GM12878 (cell line): ENCODE measurements around the gene GFRA4. TPM values are rescaled to one million over a fixed set of nuclear protein-coding genes. Genes with fewer than 3 reads are reported as not detected.

Experiments
- ATAC-seq: fragments of 200-7000 bp; cut with Tn5 transposase; 3 replicates; pipeline ENCODE4 v1.9.1; 2020; ENCODE audit warnings: mild to moderate bottlenecking, moderate library complexity
- BruUV-seq: library from RNA; stranded (reverse); fragments of 400-500 nt; replicated peaks from 2 replicates; lab custom pipeline; 2021; lab: Mats Ljungman, UMichigan
- CTCF ChIA-PET: fragments of 300-600 bp; sonication (Branson Sonifier 250); formaldehyde crosslinking; extraction: SDS; loops from one replicate; lab custom pipeline; 2021; ENCODE audit warnings: inconsistent platforms; lab: Yijun Ruan, JAX
- POLR2A ChIA-PET: fragments of 350-600 bp; formaldehyde crosslinking; extraction: SDS; loops from one replicate; lab custom pipeline; 2021; ENCODE audit warnings: inconsistent platforms; lab: Charles Lee
- RAD21 ChIA-PET: fragments of 300-600 bp; sonication (Branson Sonifier 250); formaldehyde crosslinking; loops from one replicate; lab custom pipeline; 2023; ENCODE audit warnings: antibody characterized with exemption; ENCODE audit not compliant: unreplicated experiment; lab: Charles Lee
- SMC1A ChIA-PET: fragments of 300-600 bp; sonication (Branson Sonifier 250); formaldehyde crosslinking; loops from one replicate; lab custom pipeline; 2023; ENCODE audit not compliant: unreplicated experiment, uncharacterized antibody; lab: Charles Lee
- DNase-seq: peaks from one replicate; pipeline ENCODE4 v3.0.0-alpha.2; 2011; ENCODE audit warnings: low read depth, low spot score
- FAIRE-seq: peaks from 3 replicates; lab custom pipeline; 2011; peaks lifted over from hg19 to GRCh38; lab: Jason Lieb, UNC
- H2AFZ ChIP-seq: 2 replicates; pipeline ENCODE4 v1.6.0; 2011; ENCODE audit warnings: low read depth, low read length, control low read depth; ENCODE audit not compliant: control insufficient read depth
- H3K27ac ChIP-seq: 2 replicates; pipeline ENCODE4 v1.5.1; 2011; ENCODE audit warnings: control low read depth; ENCODE audit not compliant: control insufficient read depth, insufficient read depth
- H3K27me3 ChIP-seq, 2 experiments: replicated peaks in 1 of 2; 2 replicates each; pipeline versions ENCODE4 v1.6.0 to v1.6.1; 2011; ENCODE audit warnings: low read length in 1 of 2; ENCODE audit not compliant: control insufficient read depth in 2 of 2, insufficient read depth in 2 of 2
- H3K36me3 ChIP-seq, 2 experiments: 2 replicates each; pipeline ENCODE4 v1.5.1; 2011; ENCODE audit warnings: low read length in 1 of 2; ENCODE audit not compliant: control insufficient read depth in 2 of 2, insufficient read depth in 2 of 2
- H3K4me1 ChIP-seq: 2 replicates; pipeline ENCODE4 v1.6.1; 2011; ENCODE audit warnings: mild to moderate bottlenecking, low read length, moderate library complexity, mixed read lengths; ENCODE audit not compliant: control insufficient read depth, insufficient read depth
- H3K4me2 ChIP-seq: 2 replicates; pipeline ENCODE4 v1.6.0; 2011; ENCODE audit warnings: control low read depth; ENCODE audit not compliant: control insufficient read depth, insufficient read depth
- H3K4me3 ChIP-seq: fragments of 200-600 bp; sonication (generic); 2 replicates; pipeline ENCODE4 v1.5.1; 2016
- H3K79me2 ChIP-seq: 2 replicates; pipeline ENCODE4 v1.6.0; 2011; ENCODE audit warnings: low read length; ENCODE audit not compliant: control insufficient read depth, insufficient read depth
- H3K9ac ChIP-seq: 2 replicates; pipeline ENCODE4 v1.8.0; 2011; ENCODE audit warnings: low read length, control low read depth, mixed read lengths; ENCODE audit not compliant: control insufficient read depth, insufficient read depth
- H3K9me3 ChIP-seq: replicated peaks from 3 replicates; pipeline ENCODE4 v1.5.1; 2011; ENCODE audit warnings: mild to moderate bottlenecking, low read length; ENCODE audit not compliant: control insufficient read depth, insufficient read depth
- H4K20me1 ChIP-seq: 2 replicates; pipeline ENCODE4 v1.6.0; 2011; ENCODE audit not compliant: control insufficient read depth, insufficient read depth
- BACH1 ChIP-seq: fragments of 450-650 bp; IDR thresholded peaks from 2 replicates; pipeline ENCODE4 v1.6.1; 2017; ENCODE audit warnings: mild to moderate bottlenecking, borderline replicate concordance
- BHLHE40 ChIP-seq, 2 experiments: fragments of 450-650 bp in 1 of 2; IDR thresholded peaks; 2 replicates each; pipeline ENCODE4 v1.6.1; 2011 to 2017; ENCODE audit warnings: low read depth in 2 of 2, borderline replicate concordance in 1 of 2, improper control_type of control experiment in 1 of 2, low read length in 1 of 2, mild to moderate bottlenecking in 1 of 2
- EZH2 ChIP-seq: IDR thresholded peaks from 2 replicates; pipeline ENCODE4 v1.6.1; 2012; ENCODE audit warnings: low read depth, mild to moderate bottlenecking, control low read depth, inconsistent platforms, low read length, borderline replicate concordance; ENCODE audit not compliant: control insufficient read depth
- FOXK2 ChIP-seq: fragments of 450-650 bp; IDR thresholded peaks from 2 replicates; pipeline ENCODE4 v1.6.1; 2017; ENCODE audit warnings: mild to moderate bottlenecking, moderate library complexity
- IKZF1 ChIP-seq: fragments of 450-650 bp; conservative IDR thresholded peaks from 2 replicates; pipeline ENCODE4 v1.6.1; 2017; ENCODE audit warnings: antibody characterized with exemption, mild to moderate bottlenecking
- MTA2 ChIP-seq: fragments of 450-650 bp; IDR thresholded peaks from 2 replicates; pipeline ENCODE4 v1.6.1; 2016; ENCODE audit warnings: low read depth, mild to moderate bottlenecking, moderate library complexity
- MTA3 ChIP-seq: IDR thresholded peaks from 2 replicates; pipeline ENCODE4 v1.6.1; 2012; ENCODE audit warnings: low read length, inconsistent platforms, borderline replicate concordance
- NFIC ChIP-seq: IDR thresholded peaks from 2 replicates; pipeline ENCODE4 v1.6.1; 2012; ENCODE audit warnings: low read depth, mild to moderate bottlenecking, inconsistent platforms, low read length, moderate library complexity
- NFYB ChIP-seq: IDR thresholded peaks from 2 replicates; pipeline ENCODE4 v1.6.1; 2011; ENCODE audit warnings: low read depth, mild to moderate bottlenecking, low read length, improper control_type of control experiment, moderate library complexity; ENCODE audit not compliant: insufficient read depth
- WGBS: methylation state at CpG from one replicate; pipeline ENCODE4 v1.1.6; 2016; ENCODE audit warnings: low lambda C conversion rate; ENCODE audit not compliant: insufficient replicate concordance, insufficient coverage; ENCODE audit errors: missing lambda C conversion rate; 5-methylcytosine and 5-hydroxymethylcytosine counted together
- in situ Hi-C: fragments of 300-500 bp; cut with MboI; formaldehyde crosslinking; loops from 9 replicates; pipeline ENCODE4 v1.14.3; 2018; ENCODE audit warnings: mixed read lengths
- intact Hi-C: fragments of 100-400 bp; cut with micrococcal nuclease; formaldehyde crosslinking; loops from one replicate; pipeline ENCODE4 v1.14.2; 2022; ENCODE audit not compliant: unreplicated experiment
- polyA plus RNA-seq, 11 experiments: library from polyadenylated mRNA; depleted of rRNA in 4 of 11; unstranded in 6 of 11; stranded (reverse) in 5 of 11; fragments of >200 nt; fragmentation: Nextera tagmentation in 4 of 11; fragmentation: Illumina TruSeq in 1 of 11; extraction: Ambion mirVana in 4 of 11; extraction: Trizol in 1 of 11; gene quantifications; 1 replicate in 1 of 11; 2 replicates in 10 of 11; pipeline versions ENCODE4 v1.2.1 to v1.2.3, GENCODE V29; 2011 to 2016; ENCODE audit warnings: inconsistent platforms in 2 of 11, missing spikeins in 2 of 11, low read depth in 1 of 11
- total RNA-seq, 4 experiments: library from RNA; depleted of rRNA in 3 of 4; stranded (reverse); fragments of >200 nt in 3 of 4; fragmentation: Illumina TruSeq in 1 of 4; extraction: Trizol in 1 of 4; gene quantifications; 2 replicates each; pipeline versions ENCODE4 v1.2.1 to v1.2.3, GENCODE V29; 2013 to 2021

The GFRA4 gene
- total and polyA plus RNA-seq, 10 of the 15 experiments (the other 5 are each of a cell fraction or from before 2014, with no cell fraction given): 0.04 TPM; not detected in 9

GRCh38 chr20:3706774-3707507 lies 43.7 kb upstream of the GFRA4 start (continued):
- TF ChIP-seq BACH1 (no peak), MTA3 (no peak)

- H3K4me3 ChIP-seq: no peak overlapping the region
- no peak overlapping the region for H3K9ac ChIP-seq
- CTCF ChIA-PET: interaction anchor here (1.1 to 2.0 kb wide), 2 partner anchors 10 kb away, joined by 3 to 5 read pairs; no protein-coding TSS in a partner anchor
- peaks cover 2% of the 10 kb centered on the region for H3K4me1 ChIP-seq
- SMC1A ChIA-PET: no interaction called here
- in situ Hi-C loops: no loop called here
- no peak overlapping the region for H2AFZ ChIP-seq
- no peaks in the 10 kb centered on the region for H3K36me3 ChIP-seq
- no peak overlapping the region for H3K4me2 ChIP-seq
- POLR2A ChIA-PET: no interaction called here
- no peaks in the 10 kb centered on the region for H4K20me1 ChIP-seq
- no peak for ATAC-seq
- no peak for FAIRE-seq
- H3K27me3 ChIP-seq: peaks cover 0 to 2% of the 10 kb centered on the region in 2 experiments; a peak in 2 of 4 replicates
- H3K9me3 ChIP-seq: no peaks in the 10 kb centered on the region
- DNase-seq: no peak
- no peaks in the 10 kb centered on the region for H3K79me2 ChIP-seq
- TF ChIP-seq MTA2 (no peak), NFIC (no peak), NFYB (no peak), FOXK2 (no peak), EZH2 (no peak), BHLHE40 (IDR thresholded peaks at IDR 0.05; ENCODE audit: borderline replicate concordance in 1 of 2, low read depth in 2 of 2, low read length in 1 of 2) (no peak), IKZF1 (no peak)
- RAD21 ChIA-PET: no interaction called here
- WGBS: 57% methylated on average over 31 of the region's 31 CpGs
- BruUV-seq: no TSS peak
- intact Hi-C loops: no loop called here
- H3K27ac ChIP-seq: no peak overlapping the region
Observed at GRCh38 chr20:3705970-3706739, 43.0 kb upstream of the GFRA4 start.
